Choroid plexus epithelial cell (primary cell): ENCODE measurements around the gene PANK2.
"Not testable (repeated sequence)": the region's sequence is repeated elsewhere in the genome, so short reads cannot be mapped to it uniquely, and the experiment has no call there.

Experiments
- DNase-seq: peaks from one replicate; pipeline ENCODE4 v3.0.0-alpha.2; 2010; ENCODE audit warnings: low read depth
- H3K4me3 ChIP-seq: 2 replicates; pipeline ENCODE4 v1.5.1; 2011; ENCODE audit warnings: low read depth, mild to moderate bottlenecking, control low read depth, low read length, moderate library complexity
- CTCF ChIP-seq: conservative IDR thresholded peaks from 2 replicates; pipeline ENCODE4 v1.5.1; 2011; ENCODE audit warnings: low read depth, mild to moderate bottlenecking, control low read depth, inconsistent platforms, low read length, moderate library complexity

PANK2 gene

GRCh38 chr20:3894796-3895195, 5.6 kb downstream of the PANK2 start:
- no peak for TF ChIP-seq CTCF
- H3K4me3 ChIP-seq = no peak overlapping the region
- DNase-seq = no peak

GRCh38 chr20:3896302-3896701, 7.1 kb downstream of the PANK2 start:
- TF ChIP-seq CTCF = no peak
- no peak overlapping the region for H3K4me3 ChIP-seq
- no peak for DNase-seq

GRCh38 chr20:3896853-3897583, 7.8 kb downstream of the PANK2 start:
- H3K4me3 ChIP-seq = no peak overlapping the region
- DNase-seq = no peak
- TF ChIP-seq CTCF = no peak

- H3K4me3 ChIP-seq, DNase-seq: not testable (repeated sequence)
Measured at GRCh38 chr20:3898181-3898580, 9.0 kb downstream of the PANK2 start.

- no peak for TF ChIP-seq CTCF
- H3K4me3 ChIP-seq = no peak overlapping the region
- no peak for DNase-seq
Measured at GRCh38 chr20:3898639-3899038, 9.5 kb downstream of the PANK2 start.

GRCh38 chr20:3900187-3900604, 11.0 kb downstream of the PANK2 start:
- TF ChIP-seq CTCF = no peak
- DNase-seq = no peak
- no peak overlapping the region for H3K4me3 ChIP-seq

- peak; percentile 56 for DNase-seq
- no peak overlapping the region for H3K4me3 ChIP-seq
- no peak for TF ChIP-seq CTCF
Measured at GRCh38 chr20:3901028-3901705, 12.0 kb downstream of the PANK2 start.
